HEK293 (cell line): ENCODE measurements around the gene HSFX3.

Experiments
- ZNF514 ChIP-seq: fragments of 450-650 bp; formaldehyde crosslinking; IDR thresholded peaks from 2 replicates; pipeline ENCODE4 v1.5.1; 2016; ENCODE audit warnings: missing biosample characterization, missing genetic modification characterization
- TF ChIP-seq, protein P1 (sequence below): fragments of 450-650 bp; formaldehyde crosslinking; IDR thresholded peaks from 2 replicates; pipeline ENCODE4 v1.5.1; 2016; ENCODE audit warnings: missing biosample characterization, missing genetic modification characterization
- TF ChIP-seq, protein P2 (sequence below): fragments of 450-650 bp; formaldehyde crosslinking; IDR thresholded peaks from 2 replicates; pipeline ENCODE4 v1.5.1; 2016; ENCODE audit warnings: missing biosample characterization, missing genetic modification characterization

DNA sequence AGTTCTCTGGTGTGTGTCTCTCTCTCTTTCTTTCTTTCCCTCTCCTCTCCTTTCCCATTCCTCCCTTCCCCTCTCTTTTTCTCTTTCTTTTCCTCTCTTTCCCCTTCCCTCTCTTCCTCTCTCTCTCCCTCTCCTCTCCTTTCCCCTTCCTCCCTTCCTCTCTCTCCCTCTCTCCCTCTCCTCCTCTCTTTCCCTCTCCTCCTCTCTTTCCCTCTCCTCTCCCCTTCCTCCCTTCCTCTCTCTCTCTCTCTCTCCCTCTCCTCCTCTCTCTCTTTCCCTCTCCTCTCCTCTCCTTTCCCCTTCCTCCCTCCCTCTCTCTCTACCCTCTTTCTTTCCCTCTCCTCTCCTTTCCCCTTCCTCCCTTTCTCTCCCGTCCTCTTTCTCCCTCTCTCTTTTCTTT, 21.3 kb downstream of the HSFX3 start:
- TF ChIP-seq, protein P1, sequence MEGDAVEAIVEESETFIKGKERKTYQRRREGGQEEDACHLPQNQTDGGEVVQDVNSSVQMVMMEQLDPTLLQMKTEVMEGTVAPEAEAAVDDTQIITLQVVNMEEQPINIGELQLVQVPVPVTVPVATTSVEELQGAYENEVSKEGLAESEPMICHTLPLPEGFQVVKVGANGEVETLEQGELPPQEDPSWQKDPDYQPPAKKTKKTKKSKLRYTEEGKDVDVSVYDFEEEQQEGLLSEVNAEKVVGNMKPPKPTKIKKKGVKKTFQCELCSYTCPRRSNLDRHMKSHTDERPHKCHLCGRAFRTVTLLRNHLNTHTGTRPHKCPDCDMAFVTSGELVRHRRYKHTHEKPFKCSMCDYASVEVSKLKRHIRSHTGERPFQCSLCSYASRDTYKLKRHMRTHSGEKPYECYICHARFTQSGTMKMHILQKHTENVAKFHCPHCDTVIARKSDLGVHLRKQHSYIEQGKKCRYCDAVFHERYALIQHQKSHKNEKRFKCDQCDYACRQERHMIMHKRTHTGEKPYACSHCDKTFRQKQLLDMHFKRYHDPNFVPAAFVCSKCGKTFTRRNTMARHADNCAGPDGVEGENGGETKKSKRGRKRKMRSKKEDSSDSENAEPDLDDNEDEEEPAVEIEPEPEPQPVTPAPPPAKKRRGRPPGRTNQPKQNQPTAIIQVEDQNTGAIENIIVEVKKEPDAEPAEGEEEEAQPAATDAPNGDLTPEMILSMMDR (tag by site-specific recombination): no peak
- TF ChIP-seq ZNF514: no peak
- TF ChIP-seq, protein P2, sequence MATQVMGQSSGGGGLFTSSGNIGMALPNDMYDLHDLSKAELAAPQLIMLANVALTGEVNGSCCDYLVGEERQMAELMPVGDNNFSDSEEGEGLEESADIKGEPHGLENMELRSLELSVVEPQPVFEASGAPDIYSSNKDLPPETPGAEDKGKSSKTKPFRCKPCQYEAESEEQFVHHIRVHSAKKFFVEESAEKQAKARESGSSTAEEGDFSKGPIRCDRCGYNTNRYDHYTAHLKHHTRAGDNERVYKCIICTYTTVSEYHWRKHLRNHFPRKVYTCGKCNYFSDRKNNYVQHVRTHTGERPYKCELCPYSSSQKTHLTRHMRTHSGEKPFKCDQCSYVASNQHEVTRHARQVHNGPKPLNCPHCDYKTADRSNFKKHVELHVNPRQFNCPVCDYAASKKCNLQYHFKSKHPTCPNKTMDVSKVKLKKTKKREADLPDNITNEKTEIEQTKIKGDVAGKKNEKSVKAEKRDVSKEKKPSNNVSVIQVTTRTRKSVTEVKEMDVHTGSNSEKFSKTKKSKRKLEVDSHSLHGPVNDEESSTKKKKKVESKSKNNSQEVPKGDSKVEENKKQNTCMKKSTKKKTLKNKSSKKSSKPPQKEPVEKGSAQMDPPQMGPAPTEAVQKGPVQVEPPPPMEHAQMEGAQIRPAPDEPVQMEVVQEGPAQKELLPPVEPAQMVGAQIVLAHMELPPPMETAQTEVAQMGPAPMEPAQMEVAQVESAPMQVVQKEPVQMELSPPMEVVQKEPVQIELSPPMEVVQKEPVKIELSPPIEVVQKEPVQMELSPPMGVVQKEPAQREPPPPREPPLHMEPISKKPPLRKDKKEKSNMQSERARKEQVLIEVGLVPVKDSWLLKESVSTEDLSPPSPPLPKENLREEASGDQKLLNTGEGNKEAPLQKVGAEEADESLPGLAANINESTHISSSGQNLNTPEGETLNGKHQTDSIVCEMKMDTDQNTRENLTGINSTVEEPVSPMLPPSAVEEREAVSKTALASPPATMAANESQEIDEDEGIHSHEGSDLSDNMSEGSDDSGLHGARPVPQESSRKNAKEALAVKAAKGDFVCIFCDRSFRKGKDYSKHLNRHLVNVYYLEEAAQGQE (tag by site-specific recombination): no peak
